GM19468 (cell line): ENCODE measurements around the gene ROCK2.

Experiments
- ATAC-seq: cut with Tn5 transposase; IDR thresholded peaks from one replicate; pipeline ENCODE4 v1.9.1; 2021; ENCODE audit warnings: mild to moderate bottlenecking, moderate library complexity, moderate number of reproducible peaks; ENCODE audit not compliant: unreplicated experiment; ENCODE audit errors: extremely low read depth

ROCK2 gene

DNA sequence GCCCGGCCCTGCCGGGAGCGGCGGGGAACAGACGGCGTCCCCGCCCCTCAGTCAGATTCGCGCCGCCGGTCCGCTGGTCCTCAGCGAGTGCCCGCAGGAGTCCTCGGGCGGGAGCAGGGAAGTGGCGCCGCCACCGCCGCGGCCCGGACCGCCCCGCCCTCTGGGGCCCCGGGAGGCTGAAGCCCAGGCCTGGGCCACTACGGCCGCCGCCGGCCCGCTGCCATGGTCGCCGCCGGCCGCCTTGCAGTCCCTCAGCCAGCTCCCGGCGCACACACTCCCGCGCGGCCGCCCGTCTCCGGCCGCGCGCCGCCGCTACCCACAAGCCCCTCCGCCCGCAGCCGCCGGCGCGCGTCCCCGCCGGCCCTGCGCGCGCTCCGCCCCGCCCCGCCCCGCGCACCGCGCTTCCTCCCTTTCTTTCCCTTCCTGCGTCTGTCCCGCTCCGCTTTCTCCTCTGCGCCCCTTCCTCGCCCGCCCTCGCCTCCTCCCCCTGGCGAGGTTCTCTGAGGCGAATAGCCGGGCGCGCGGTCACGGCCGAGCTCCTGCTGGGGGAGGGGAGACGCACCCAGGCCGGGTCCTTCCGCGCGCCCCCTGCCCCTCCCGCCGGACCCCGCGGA lies at the start of gene ROCK2:
Gene ROCK2 (minus strand): TSS at position 295 of the 614 bp plus-strand sequence. CDS start 500 bp downstream, outside the sequence.
- ATAC-seq, result peak; percentile 28

DNA sequence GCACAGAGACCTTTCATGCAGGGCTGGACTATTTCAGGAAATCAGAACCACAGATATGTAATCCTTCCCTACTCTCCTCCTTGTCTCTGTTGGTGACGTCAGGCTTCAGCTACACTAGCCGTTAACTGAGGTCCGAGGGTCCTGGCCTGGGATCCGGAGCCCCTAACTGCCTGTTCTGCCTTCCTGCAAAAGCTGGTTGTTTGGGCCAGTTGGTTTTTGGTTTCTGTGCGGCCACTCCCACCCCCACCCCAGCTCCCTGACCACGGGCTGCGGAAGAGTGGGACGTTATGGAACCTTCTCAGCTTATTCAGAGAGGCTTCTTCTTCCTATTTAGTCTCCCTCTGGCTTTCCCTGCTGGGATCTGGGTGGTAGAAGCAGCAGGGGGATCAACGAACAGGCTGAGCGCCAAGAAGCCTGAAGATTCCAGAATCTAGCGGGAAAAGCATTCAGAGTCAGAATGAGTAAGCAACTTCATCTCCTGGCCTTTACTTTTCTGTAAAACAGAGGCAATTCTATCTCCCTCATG lies 49.3 kb upstream of the ROCK2 start:
- ATAC-seq, result no peak

DNA sequence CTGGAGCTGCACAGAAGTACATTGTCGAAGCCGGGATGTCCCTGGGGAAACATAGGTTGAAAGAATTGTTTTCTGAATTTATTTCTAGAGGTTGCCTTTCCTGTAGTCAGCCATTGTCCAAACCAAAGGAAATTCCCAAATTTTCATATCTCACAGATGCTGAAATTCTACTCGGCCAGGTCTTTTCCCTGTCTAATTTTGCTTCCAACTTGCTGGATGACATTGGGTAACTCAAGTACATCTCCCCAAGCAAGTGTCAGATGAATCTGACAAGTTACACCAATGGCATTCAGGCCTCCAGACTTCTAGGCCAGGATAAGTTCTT lies 47.5 kb upstream of the ROCK2 start:
- ATAC-seq, result no peak

DNA sequence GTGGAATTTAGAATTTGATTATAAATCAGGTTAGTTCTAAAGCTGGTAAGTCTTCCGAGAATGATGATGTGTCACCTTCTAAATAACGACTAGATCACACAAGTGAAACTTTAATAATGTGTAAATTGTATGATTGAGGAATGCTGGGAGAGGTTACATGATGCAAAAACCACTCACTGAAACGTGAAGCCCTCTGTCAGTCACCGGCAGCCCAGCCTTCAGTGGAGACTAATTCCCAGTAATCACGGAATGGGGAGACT lies 45.9 kb upstream of the ROCK2 start:
- no peak for ATAC-seq

GRCh38 chr2:11389551-11390398 lies 45.3 kb upstream of the ROCK2 start:
- ATAC-seq, result no peak

DNA sequence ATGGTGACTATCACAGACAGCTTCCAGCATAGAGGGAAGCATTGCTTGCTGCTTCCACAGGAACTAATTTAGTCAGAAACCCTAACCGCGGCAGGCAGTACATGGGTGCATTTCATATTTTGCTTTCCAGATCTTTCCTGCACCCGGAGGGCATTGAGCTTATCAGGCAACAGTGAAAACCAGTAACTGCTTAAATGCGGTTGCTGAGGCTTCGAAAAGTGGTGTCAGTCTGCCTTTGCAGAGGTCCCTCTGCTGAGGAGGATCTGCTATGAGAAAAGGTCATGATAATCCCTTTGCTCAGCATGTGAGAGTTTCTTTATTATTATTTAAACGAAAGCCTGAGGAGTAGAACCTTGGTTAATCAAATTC lies 44.6 kb upstream of the ROCK2 start:
- ATAC-seq, result no peak

DNA sequence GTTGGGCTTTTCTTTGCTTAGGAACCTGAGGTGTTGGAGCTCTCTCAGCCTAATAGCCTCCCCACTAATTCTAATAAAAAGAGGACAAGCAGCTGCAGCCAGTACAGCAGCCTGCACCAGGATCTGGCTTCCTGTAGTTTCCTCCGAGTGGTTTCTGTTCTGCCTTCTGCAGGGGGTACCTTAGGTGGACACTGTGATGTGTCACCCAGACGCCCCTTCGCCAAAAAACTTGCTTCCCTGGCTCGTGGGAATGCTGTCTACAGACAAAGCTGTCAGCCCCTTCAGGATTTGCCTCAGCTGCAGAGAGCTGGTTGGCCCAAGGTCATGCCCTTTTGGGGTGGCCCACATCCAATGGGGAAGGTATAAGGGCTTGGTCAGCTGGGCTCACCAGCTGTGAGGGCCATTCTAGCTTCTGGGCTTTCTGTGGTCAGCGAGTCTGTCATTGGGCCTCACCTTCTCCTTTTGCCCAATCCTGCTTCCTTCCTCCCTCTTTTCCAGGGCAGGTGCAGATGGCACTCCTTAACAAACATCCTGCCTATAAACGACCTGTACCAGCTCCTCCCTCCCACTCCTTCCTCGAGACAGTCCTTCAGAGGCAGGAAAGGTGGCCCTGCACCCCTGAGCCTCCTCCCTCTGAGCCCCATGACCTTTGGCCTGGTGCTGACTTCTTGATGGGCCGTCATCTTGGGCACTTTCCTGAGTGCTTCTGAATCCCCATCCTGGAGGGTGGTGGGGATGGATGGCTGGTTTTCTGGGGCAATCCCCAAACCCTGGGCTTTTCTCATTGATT lies 44.0 kb upstream of the ROCK2 start:
- no peak for ATAC-seq

- no peak for ATAC-seq
Observed at GRCh38 chr2:11387843-11388242, 43.4 kb upstream of the ROCK2 start.

DNA sequence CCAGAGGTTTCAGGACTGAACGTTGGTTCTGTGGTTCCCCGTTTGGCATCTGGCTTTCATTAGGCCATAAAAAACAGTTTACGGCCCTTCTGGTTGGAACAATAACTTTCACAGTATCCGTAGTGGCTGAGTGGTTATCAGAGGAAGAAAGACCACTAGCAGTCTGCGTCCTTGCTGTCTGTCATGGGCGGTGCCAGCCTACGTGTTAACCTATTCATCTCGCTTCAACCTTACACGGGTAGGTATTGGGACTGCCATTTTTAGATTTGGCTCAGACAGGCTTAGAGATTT lies 42.6 kb upstream of the ROCK2 start:
- no peak for ATAC-seq

GRCh38 chr2:11385847-11386246 lies 41.4 kb upstream of the ROCK2 start:
- ATAC-seq, result no peak

DNA sequence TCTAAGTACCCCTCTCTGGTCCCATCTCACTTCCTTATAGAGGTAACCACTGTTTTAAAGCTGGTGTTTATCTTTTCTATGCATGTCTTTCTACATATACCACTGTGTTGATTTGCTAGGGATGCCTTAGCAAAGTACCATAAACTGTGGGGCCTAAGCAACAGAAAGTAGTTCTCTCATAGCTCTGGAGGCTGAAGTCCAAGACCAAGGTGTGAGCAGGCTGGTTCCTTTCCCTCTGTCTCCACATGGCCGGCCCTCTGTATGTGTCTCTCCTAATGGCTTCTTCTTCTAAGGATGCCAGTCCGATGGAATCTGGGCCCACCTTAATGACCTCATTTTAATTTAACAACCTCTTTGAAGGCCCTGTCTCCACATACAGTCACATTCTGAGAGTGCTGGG lies 40.8 kb upstream of the ROCK2 start:
- ATAC-seq, result no peak

- no peak for ATAC-seq
Observed at GRCh38 chr2:11379558-11379957, 35.1 kb upstream of the ROCK2 start.

- peak; percentile 77 for ATAC-seq
Observed at GRCh38 chr2:11377928-11378545, 33.6 kb upstream of the ROCK2 start.

GRCh38 chr2:11376071-11376470 lies 31.6 kb upstream of the ROCK2 start:
- ATAC-seq, result no peak

DNA sequence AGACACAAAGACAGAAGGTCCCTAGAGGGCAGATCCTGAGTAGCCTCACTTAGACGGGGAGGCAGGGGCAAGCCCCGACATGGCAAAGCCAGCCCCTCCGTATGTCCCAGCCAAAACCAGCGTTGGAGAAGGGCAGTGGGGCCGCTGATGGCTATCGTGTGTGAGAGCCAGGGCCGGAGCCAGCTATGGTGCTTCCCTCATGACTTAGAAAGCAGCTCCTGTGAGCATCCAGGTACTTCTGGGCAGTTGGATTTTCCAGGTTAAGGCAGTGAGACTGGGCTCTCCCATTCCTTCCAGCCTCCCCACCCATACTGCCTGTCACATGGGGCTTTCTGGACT lies 31.2 kb upstream of the ROCK2 start:
- ATAC-seq, result no peak

DNA sequence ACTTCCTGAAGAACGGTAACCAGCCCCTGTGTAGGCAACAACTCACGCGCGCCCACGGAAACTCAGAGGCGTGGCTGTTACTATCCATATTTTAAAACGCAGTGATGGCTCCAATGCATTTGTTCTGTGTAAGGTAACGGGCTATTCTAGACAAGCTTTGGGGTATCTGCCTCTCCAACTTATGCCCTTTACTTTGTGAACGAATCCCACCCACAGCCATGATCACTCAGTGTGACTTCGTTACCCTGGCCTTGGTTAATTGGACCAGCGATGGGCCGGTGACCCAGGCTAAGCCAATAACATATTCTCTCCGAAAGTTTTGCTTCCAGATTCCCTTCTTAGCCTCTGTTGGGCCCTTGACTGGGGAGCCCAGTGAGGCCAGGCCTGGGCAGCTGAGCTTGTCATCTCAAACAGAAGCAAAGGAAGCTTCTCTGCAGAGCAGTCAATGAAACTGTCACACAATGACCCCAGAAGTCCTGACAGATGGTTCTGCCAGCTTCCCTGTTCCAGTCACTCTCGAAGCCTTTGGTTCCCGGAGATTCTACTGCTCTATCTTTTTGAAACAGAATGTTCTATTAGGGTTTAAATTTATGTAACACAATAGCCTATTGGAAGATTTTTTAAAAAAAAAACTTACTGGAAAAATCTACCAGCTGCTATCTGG lies 30.7 kb upstream of the ROCK2 start:
- no peak for ATAC-seq

DNA sequence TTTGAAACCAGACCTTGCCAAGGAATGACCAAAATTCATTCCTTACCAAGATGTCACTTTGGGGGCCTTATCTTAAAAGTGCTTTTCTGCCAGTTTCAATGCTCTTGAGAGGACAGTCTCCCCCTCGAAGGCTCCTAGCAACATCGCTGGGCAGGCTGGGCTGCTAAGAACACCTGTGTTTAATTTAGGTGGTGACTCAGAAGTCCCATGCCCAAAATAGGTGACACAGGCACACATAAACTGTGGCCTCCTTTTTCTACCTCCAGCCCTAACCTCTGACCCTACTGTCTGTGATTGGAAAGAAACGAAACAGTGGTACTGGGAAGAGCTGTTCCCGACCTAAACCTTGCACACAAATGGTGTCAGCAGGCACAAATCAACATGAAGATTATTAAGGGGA lies 28.7 kb upstream of the ROCK2 start:
- ATAC-seq, result no peak

DNA sequence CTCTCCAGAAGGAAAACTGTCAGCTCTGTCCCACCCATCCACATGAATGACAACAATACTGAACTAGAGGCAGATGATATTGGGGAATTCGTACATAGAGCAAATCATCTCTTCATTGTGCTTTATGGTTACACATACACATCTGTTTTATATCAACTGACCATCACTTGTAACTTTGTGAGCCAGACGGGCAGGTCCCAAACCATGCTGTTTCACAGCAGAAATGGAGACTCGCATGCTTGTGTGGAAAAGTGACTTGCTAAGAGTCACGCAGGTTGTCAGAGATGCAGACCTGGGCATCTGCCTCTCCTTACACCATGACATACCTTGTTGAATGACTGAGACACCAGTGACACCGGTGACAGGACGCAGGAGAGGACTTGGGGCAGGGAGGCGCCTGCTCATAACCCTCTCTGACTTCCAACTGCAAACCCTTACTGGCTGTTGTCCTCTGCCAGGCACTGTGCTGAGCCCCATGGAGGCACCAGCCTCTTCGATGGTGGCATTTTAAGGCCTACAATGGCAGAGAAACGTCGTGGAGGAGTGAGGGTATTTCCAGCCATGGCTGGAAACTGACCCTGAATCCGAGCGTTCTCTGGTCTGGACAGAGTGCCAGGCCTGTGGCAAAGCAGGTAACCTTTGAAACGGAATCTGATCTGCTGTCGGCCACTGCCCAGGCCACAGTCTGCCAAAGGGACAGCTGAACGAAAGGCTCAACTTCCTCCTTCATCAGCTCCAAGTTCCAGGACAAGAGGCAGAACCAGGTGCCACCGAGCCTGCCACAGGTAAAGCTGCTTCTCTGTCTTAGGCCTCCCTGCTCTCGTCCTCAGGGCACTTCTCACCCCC lies 26.9 kb upstream of the ROCK2 start:
- no peak for ATAC-seq

- ATAC-seq, result no peak
Observed at GRCh38 chr2:11370377-11371091, 26.1 kb upstream of the ROCK2 start.
